Kidney epithelial cell (primary cell): Measurements from ENCODE around the gene SLC8A2. TPM values are rescaled to one million over a fixed set of nuclear protein-coding genes. Genes with fewer than 3 reads are reported as not detected.
A peak's percentile ranks its signal among the peaks of the same experiment; 100 is the strongest.
"Not testable (repeated sequence)": the region's sequence is repeated elsewhere in the genome, so short reads cannot be mapped to it uniquely, and the experiment has no call there.

Experiments
- DNase-seq: peaks from one replicate; pipeline ENCODE4 v3.0.0-alpha.2; 2010; ENCODE audit warnings: low read depth
- H3K27me3 ChIP-seq: 2 replicates; pipeline ENCODE4 v1.6.0; 2011; ENCODE audit warnings: low read length; ENCODE audit not compliant: control insufficient read depth, insufficient read depth
- H3K36me3 ChIP-seq: 2 replicates; pipeline ENCODE4 v1.5.1; 2011; ENCODE audit warnings: low read length; ENCODE audit not compliant: control insufficient read depth, insufficient read depth
- H3K4me3 ChIP-seq: 2 replicates; pipeline ENCODE4 v1.5.1; 2011; ENCODE audit warnings: low read depth, mild to moderate bottlenecking, control low read depth, low read length
- CTCF ChIP-seq: IDR thresholded peaks from 2 replicates; pipeline ENCODE4 v1.5.1; 2011; ENCODE audit warnings: mild to moderate bottlenecking, moderate library complexity, low read length, control low read depth, inconsistent platforms; ENCODE audit not compliant: insufficient read depth, poor library complexity, severe bottlenecking
- total RNA-seq: library from RNA; depleted of rRNA; stranded (reverse); fragments of >200 nt; gene quantifications from 2 replicates; pipeline ENCODE4 v1.2.3, GENCODE V29; 2015

SLC8A2 gene
- total RNA-seq, 1 donor from 2014 or later, result not detected

GRCh38 chr19:47398707-47399597 lies 72.7 kb downstream of the SLC8A2 start:
- no peak for DNase-seq
- TF ChIP-seq CTCF, result no peak
- no peaks in the 10 kb centered on the region for H3K36me3 ChIP-seq
- no peak overlapping the region for H3K4me3 ChIP-seq
- H3K27me3 ChIP-seq, result peaks cover 18% of the 10 kb centered on the region

GRCh38 chr19:47391510-47392223 lies 80.0 kb downstream of the SLC8A2 start:
- H3K4me3 ChIP-seq, result no peak overlapping the region
- H3K36me3 ChIP-seq, result no peaks in the 10 kb centered on the region
- peak; percentile 7 for DNase-seq
- TF ChIP-seq CTCF, result peak; percentile 95
- H3K27me3 ChIP-seq, result peaks cover 3% of the 10 kb centered on the region

GRCh38 chr19:47390533-47391488 lies 80.9 kb downstream of the SLC8A2 start:
- Histone ChIP-seq H3K27me3 (peaks cover 3% of the 10 kb centered on the region), H3K4me3 (no peak overlapping the region), H3K36me3 (no peaks in the 10 kb centered on the region)
- DNase-seq, result no peak
- TF ChIP-seq CTCF, result no peak

GRCh38 chr19:47389150-47389556 lies 82.5 kb downstream of the SLC8A2 start:
- no peak overlapping the region for H3K4me3 ChIP-seq
- H3K27me3 ChIP-seq, result peaks cover 3% of the 10 kb centered on the region
- no peak for TF ChIP-seq CTCF
- H3K36me3 ChIP-seq, result no peaks in the 10 kb centered on the region
- DNase-seq, result no peak

GRCh38 chr19:47388721-47389120 lies 83.0 kb downstream of the SLC8A2 start:
- not testable (repeated sequence) for H3K4me3 ChIP-seq, DNase-seq, H3K36me3 ChIP-seq, H3K27me3 ChIP-seq

GRCh38 chr19:47387623-47388022 lies 84.1 kb downstream of the SLC8A2 start:
- not testable (repeated sequence) for DNase-seq, H3K36me3 ChIP-seq, H3K27me3 ChIP-seq

GRCh38 chr19:47386582-47386981 lies 85.1 kb downstream of the SLC8A2 start:
- H3K27me3 ChIP-seq, H3K36me3 ChIP-seq, DNase-seq, H3K4me3 ChIP-seq: not testable (repeated sequence)

More at GRCh38 chr19:47387623-47388022, 84.1 kb downstream of the SLC8A2 start:
- not testable (repeated sequence) for H3K4me3 ChIP-seq

GRCh38 chr19:47384533-47384932 lies 87.2 kb downstream of the SLC8A2 start:
- not testable (repeated sequence) for H3K27me3 ChIP-seq, H3K4me3 ChIP-seq, DNase-seq, H3K36me3 ChIP-seq

- H3K36me3 ChIP-seq, H3K4me3 ChIP-seq, DNase-seq: not testable (repeated sequence)
Measured at GRCh38 chr19:47383890-47384289, 87.8 kb downstream of the SLC8A2 start.

More at GRCh38 chr19:47383890-47384289, 87.8 kb downstream of the SLC8A2 start:
- H3K27me3 ChIP-seq, result not testable (repeated sequence)
